ENCODE data around the gene OXNAD1. TPM values are rescaled to one million over a fixed set of nuclear protein-coding genes. Genes with fewer than 3 reads are reported as not detected.

The OXNAD1 gene
- total RNA-seq, 2 experiments from 2014 or later, result 37.0 to 38.8 TPM

DNA sequence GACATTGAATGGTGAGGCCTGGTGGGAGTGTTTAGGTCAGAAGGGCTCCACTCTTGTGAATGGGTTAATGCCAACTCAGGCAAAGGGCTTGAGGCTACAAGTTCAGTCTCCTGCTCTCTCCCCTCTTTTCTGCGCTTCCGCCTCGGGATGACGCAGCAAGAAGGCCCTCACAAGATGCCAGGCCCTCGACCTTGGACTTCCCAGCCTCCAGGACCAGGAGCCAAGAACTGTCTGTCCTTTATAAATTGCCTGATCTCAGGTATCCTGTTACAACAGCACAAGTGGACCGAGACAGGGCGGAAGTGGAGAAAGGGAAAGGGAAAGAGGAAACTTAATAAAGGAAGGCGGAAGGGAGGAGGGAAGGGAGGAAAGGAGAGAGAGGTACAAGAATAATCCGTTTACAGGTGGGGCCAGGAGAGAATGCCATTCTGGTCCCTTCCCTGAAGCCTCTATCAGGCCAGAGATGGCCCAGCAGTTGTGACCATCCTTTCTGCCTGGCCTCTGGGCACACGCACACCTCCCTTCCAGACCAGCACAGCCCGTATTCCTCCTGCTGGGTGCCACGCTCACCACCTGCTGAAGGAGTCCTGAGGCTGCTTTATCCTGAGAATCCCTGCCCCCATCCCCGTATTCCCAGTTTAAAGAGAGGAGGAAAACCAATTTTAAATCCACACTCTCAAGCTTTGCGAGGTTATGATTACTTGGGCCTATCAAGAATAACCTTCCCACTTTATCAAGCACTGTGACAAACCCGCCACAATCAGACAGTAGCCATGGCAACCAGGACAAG lies 64.2 kb downstream of the OXNAD1 start:
- H3K27me3 Mint-ChIP-seq, result no peaks in the 10 kb centered on the region
- H3K9me3 Mint-ChIP-seq, result peaks cover 17% of the 10 kb centered on the region
- TF ChIP-seq, protein P1, sequence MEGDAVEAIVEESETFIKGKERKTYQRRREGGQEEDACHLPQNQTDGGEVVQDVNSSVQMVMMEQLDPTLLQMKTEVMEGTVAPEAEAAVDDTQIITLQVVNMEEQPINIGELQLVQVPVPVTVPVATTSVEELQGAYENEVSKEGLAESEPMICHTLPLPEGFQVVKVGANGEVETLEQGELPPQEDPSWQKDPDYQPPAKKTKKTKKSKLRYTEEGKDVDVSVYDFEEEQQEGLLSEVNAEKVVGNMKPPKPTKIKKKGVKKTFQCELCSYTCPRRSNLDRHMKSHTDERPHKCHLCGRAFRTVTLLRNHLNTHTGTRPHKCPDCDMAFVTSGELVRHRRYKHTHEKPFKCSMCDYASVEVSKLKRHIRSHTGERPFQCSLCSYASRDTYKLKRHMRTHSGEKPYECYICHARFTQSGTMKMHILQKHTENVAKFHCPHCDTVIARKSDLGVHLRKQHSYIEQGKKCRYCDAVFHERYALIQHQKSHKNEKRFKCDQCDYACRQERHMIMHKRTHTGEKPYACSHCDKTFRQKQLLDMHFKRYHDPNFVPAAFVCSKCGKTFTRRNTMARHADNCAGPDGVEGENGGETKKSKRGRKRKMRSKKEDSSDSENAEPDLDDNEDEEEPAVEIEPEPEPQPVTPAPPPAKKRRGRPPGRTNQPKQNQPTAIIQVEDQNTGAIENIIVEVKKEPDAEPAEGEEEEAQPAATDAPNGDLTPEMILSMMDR (IDR thresholded peaks at IDR 0.05), result no peak
- DNase-seq, result no peak
- intact Hi-C loops (cut with micrococcal nuclease), result no loop called here
- peaks cover 35% of the 10 kb centered on the region for H3K4me1 Mint-ChIP-seq (ENCODE audit: low read depth)
- peak; percentile 20 for ATAC-seq
- ChIA-PET CTCF (interaction anchor here (0.8 to 1.1 kb wide), 3 partner anchors 10 to 39 kb away, joined by 4 to 5 read pairs (median 4); no protein-coding TSS in a partner anchor), POLR2A (interaction anchor here (0.7 to 1.1 kb wide), 3 partner anchors 9 to 30 kb away, joined by 3 to 4 read pairs (median 4); no protein-coding TSS in a partner anchor)
- H3K36me3 Mint-ChIP-seq (ENCODE audit: low read depth), result peaks cover 82% of the 10 kb centered on the region
- no peak overlapping the region for H3K4me3 Mint-ChIP-seq
- H3K27ac Mint-ChIP-seq, result peak overlapping the region; percentile 61

DNA sequence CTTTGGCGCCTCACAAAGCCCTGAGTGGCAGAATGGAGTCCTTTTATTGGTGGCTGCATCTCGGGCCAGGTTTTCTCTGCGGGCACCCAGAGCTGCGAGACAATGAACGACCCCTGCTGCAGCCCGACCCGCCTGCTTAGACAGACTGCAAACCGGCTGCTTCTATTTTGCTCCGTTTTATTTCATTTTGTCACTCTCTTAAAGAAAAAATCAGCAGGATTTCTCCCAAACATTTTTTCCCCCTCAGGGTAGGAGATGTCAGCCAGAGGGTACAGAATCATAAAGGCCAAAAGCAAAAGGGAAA lies 64.8 kb downstream of the OXNAD1 start:
- Mint-ChIP-seq H3K4me3 (no peak overlapping the region), H3K9me3 (peaks cover 19% of the 10 kb centered on the region), H3K27me3 (no peaks in the 10 kb centered on the region), H3K36me3 (ENCODE audit: low read depth) (peaks cover 86% of the 10 kb centered on the region), H3K4me1 (ENCODE audit: low read depth) (peaks cover 36% of the 10 kb centered on the region), H3K27ac (no peak overlapping the region)
- ATAC-seq (no peak), DNase-seq (no peak)
- CTCF ChIA-PET, result interaction anchor here (0.8 to 1.1 kb wide), 2 partner anchors 10 to 39 kb away, joined by 4 read pairs; no protein-coding TSS in a partner anchor
- TF ChIP-seq, protein P1 (IDR thresholded peaks at IDR 0.05), result no peak
- POLR2A ChIA-PET, result interaction anchor here (0.7 to 1.1 kb wide), 3 partner anchors 9 to 29 kb away, joined by 3 to 4 read pairs (median 4); no protein-coding TSS in a partner anchor
- intact Hi-C loops (cut with micrococcal nuclease), result no loop called here

DNA sequence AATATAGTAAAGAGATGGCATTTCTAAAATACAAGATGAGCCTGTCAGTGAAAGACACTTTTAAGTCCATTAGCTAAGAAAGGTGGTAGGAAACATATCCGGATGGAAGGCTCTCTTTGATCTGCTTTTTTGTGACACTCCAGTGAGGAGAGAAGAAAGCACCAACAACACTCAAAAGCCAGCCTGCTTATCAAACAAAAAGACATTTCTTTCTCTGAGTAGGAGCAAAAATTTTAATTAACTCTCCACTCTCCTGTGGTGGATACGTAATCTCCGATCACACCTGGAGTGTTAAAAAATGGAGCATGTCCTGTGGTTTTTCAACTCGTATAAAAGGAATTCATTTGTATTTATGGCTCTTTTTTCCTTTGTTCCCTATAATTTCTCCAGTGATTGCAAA lies 65.3 kb downstream of the OXNAD1 start:
- TF ChIP-seq, protein P1 (IDR thresholded peaks at IDR 0.05), result no peak
- ATAC-seq, result no peak
- peaks cover 87% of the 10 kb centered on the region for H3K36me3 Mint-ChIP-seq (ENCODE audit: low read depth)
- H3K27ac Mint-ChIP-seq, result peak overlapping the region; percentile 11
- ChIA-PET POLR2A (interaction anchor here (0.9 kb wide), 1 partner anchor 8 kb away, joined by 4 read pairs; no protein-coding TSS in a partner anchor), CTCF (interaction anchor here (0.8 kb wide), 1 partner anchor 40 kb away, joined by 4 read pairs; no protein-coding TSS in a partner anchor)
- no peak overlapping the region for H3K4me3 Mint-ChIP-seq
- intact Hi-C loops (cut with micrococcal nuclease), result no loop called here
- DNase-seq, result no peak
- peaks cover 37% of the 10 kb centered on the region for H3K4me1 Mint-ChIP-seq (ENCODE audit: low read depth)
- no peaks in the 10 kb centered on the region for H3K27me3 Mint-ChIP-seq
- H3K9me3 Mint-ChIP-seq, result peaks cover 20% of the 10 kb centered on the region

DNA sequence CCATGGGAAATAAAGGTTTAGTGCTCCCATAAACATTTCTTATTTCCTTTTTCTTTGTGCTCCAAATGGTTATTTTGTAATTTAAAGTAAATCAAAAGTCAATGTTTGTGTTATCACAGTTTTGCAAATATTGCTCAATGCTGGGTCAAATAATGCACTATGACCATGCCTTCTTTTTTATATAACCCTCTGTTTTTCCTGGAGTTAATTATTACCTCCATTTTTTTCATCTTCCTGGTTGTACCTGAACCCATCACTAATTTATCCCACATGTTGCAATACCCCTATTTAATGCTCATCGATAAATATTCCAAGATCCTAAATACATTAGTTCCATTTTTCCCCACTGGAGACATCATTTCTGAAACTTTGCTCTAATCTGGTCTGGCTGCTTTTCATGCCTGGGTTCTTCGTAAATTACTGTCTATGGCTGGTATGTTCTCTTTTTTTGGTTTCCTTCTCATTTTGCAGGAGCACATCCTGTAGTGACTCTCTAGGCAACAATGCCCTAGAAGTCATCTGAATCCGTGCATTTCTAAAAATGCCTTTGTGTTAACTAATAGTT lies 66.4 kb downstream of the OXNAD1 start:
- intact Hi-C loops (cut with micrococcal nuclease), result no loop called here
- H3K36me3 Mint-ChIP-seq (ENCODE audit: low read depth), result peaks cover 90% of the 10 kb centered on the region
- no peak overlapping the region for H3K4me3 Mint-ChIP-seq

More for the DNA sequence above, 66.4 kb downstream of the OXNAD1 start:
- H3K27ac Mint-ChIP-seq, result peak overlapping the region; percentile 17
- ATAC-seq, result no peak
- POLR2A ChIA-PET, result no interaction called here
- peaks cover 20% of the 10 kb centered on the region for H3K9me3 Mint-ChIP-seq
- CTCF ChIA-PET, result no interaction called here
- no peak for DNase-seq
- peaks cover 30% of the 10 kb centered on the region for H3K4me1 Mint-ChIP-seq (ENCODE audit: low read depth)
- TF ChIP-seq, protein P1 (IDR thresholded peaks at IDR 0.05), result no peak
- H3K27me3 Mint-ChIP-seq, result no peaks in the 10 kb centered on the region

Data from activated CD8-positive, alpha-beta T cell treated with anti-CD3 and anti-CD28 coated beads for 36 hours (primary cell).